Mucosa of gallbladder (tissue), 1 donor: Measurements from ENCODE around the gene CDK18. TPM values are rescaled to one million over a fixed set of nuclear protein-coding genes. Genes with fewer than 3 reads are reported as not detected.
A peak's percentile ranks its signal among the peaks of the same experiment; 100 is the strongest.

Experiments
- DNase-seq: peaks from one replicate; pipeline ENCODE4 v3.0.0-alpha.2; 2020; ENCODE audit warnings: low spot score
- total RNA-seq: library from RNA; stranded (reverse); gene quantifications from one replicate; pipeline ENCODE4 v1.2.1, GENCODE V29; 2021
- donor health status: DM: no; HTN: no; CAD: no.

CDK18 gene
- total RNA-seq, 1 donor from 2014 or later: 76.4 TPM

- no peak for DNase-seq
Measured at GRCh38 chr1:205505076-205505729, 734 bp downstream of the CDK18 start.

- DNase-seq: peak; percentile 68
Measured at GRCh38 chr1:205505791-205506190, 1.3 kb downstream of the CDK18 start.

DNA sequence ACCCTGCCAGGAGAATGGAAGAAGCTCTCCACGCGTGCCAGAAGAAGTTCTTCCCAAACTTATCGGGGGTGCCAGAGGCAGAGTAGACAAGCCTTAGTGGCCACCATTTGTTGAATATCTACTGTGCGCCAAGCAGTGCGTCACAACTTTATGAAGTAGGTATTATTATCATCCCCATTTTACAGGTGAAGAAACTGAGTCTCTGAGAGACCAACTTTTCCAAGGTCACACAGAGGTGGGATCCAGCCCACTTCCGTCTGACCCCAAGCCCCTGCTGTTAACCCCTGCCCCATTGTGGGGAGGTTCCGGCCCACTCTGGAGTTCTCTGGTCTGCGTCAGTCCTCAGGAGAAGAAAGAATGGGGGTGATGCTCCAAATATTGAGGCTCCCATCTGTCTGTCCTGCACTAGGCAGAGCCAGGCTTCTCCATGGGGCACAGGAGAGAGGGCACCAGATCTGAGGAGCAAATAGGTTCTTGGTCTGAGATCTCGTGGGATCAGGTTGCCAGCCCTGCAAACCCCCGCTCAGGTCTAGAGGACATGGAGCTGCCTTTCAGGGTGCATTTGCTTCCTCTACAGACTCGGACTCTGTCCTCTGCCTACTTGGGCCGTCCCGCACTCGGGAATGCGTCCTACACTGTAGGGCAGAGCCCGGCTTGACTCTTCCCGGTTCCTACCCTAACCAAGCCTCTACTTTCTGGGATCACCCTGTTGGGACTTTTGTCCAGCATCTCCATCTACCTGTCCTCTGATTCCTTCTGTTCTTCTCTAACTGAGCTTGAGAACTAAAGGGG is 2.1 kb downstream of the CDK18 start:
- DNase-seq: no peak

DNA sequence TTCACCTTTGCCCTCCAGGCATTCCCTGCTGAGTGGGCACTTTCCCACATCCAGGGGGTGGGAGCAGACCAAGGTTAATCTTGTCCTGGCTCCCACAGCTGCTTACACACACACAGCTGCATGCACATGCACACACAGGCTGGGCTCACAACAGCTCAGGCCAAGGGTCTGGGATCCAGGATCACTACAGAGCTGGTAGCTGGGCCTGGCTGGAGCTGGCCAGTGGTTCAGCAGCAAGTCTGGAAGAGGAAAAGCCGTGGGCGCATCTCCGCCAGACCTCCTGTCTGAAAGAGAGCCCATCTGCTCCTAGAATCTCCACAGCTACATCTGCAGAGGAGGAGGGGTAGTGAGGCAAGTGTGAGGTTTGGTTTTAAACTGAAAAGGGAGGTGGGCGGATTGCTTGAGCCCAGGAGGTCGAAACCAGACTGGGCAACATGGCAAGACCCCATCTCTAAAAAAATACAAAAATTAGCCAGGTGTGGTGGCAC is 3.8 kb downstream of the CDK18 start:
- no peak for DNase-seq

DNA sequence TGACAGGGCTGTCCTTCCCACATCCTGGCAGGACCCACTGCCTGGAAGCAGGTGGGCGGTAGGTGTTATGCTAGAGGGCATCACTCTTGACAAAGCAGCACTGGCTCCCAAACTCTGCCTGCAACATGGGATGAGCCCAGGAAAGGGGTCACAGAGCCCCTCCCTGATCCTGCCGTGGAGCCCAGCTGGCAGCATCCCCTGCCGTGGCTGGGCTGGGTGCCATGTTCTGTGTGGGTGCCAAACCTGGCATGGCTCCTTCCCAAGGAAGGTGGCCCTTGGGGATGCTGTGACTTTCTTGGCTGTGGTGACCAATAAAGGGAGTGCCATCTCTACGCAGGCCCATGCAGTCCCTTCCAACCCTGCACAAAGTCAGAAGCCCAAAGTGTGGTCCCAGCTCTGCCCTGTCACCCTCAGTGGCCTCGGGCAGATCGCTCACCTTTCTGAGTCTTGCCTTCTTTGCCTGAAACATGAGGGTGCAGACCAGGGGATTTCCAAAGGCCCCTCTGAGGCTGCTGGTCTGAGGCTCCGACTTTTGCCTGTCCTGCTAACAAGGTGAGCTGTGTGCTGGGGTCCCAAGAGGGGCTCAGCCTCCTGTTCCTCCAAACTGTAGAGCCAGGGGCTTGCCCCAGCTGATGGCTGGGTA is 6.0 kb downstream of the CDK18 start:
- DNase-seq: no peak

- DNase-seq: no peak
Measured at GRCh38 chr1:205510951-205511330, 6.5 kb downstream of the CDK18 start.

- DNase-seq: peak; percentile 33
Measured at GRCh38 chr1:205512059-205513045, 7.9 kb downstream of the CDK18 start.

GRCh38 chr1:205513774-205514173 is 9.3 kb downstream of the CDK18 start:
- DNase-seq: no peak

- DNase-seq: no peak
Measured at GRCh38 chr1:205514211-205515142, 10.0 kb downstream of the CDK18 start.

GRCh38 chr1:205515781-205516253 is 11.3 kb downstream of the CDK18 start:
- DNase-seq: peak; percentile 77

GRCh38 chr1:205516362-205516761 is 11.9 kb downstream of the CDK18 start:
- no peak for DNase-seq

- DNase-seq: no peak
Measured at GRCh38 chr1:205517288-205517687, 12.8 kb downstream of the CDK18 start.

DNA sequence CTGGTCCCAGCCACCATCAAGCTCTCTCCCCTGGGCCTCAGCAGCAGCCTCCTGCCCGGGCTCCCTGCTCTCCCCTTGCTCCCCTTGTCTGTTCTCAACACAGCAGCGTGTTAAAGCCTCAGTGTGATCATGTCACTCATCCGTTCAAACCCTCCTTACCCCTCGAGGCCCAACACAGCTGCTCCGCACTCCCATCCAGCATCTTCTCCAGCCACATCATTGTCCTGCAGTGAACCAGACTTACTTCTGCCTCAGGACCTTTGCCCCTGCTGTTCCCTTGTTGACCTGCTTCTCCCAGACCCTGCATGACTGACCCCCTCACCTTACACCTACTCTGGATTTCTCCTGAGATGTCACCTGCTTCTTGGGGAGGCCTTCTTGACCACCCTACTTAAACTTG is 13.3 kb downstream of the CDK18 start:
- no peak for DNase-seq

- peak; percentile 35 for DNase-seq
Measured at GRCh38 chr1:205518661-205519540, 14.4 kb downstream of the CDK18 start.

GRCh38 chr1:205519541-205520131 is 15.2 kb downstream of the CDK18 start:
- DNase-seq: no peak

DNA sequence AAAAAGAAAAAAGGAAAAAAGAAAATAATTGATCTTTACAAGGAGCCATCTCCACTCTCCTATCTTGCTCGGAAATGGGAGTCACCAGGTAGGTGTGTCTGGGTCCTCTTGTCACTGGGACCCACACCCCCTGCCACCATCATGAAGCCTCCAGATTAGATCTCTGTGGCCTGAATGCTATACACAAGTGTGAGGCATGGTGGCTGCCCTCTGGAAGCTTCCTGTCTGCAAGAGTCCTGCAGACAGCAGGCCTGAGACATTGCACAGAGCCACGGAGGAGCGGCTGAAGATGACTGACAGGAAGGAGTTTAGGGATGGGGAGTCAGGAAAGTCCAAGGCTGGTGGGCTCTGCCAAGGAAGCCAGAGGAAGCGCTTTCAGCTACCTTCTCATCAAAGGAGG is 16.2 kb downstream of the CDK18 start:
- no peak for DNase-seq

GRCh38 chr1:205521686-205522085 is 17.2 kb downstream of the CDK18 start:
- no peak for DNase-seq

GRCh38 chr1:205522692-205523091 is 18.2 kb downstream of the CDK18 start:
- DNase-seq: no peak
